C4-2B (cell line): Measurements from ENCODE around the gene ACTR8.

ENCODE experiments used
- ZFX ChIP-seq: fragments of 450-650 bp; IDR thresholded peaks from 2 replicates; pipeline ENCODE4 v1.6.1; 2017
- TF ChIP-seq, protein P1 (sequence below): fragments of 450-650 bp; conservative IDR thresholded peaks from 2 replicates; pipeline ENCODE4 v1.5.1; 2017; ENCODE audit warnings: mild to moderate bottlenecking

DNA sequence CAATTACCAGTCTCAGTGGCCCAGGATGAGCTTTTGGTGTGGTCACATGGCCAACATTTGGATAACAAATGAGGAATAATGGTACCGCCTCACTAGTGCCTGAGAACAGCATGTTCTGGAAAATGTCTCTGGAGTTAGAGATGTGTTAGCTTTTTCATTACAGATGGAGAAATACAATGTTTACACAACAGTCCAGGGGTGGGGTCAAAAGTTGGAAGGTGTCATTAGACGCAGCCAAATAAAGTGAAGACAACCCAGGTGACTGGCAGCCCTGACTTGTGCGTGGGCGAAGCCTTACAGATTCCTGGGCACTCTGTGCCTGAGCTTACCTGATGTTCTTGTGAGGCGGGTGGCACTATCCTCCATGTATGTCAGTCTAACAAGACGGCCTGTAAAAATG is 22.8 kb downstream of the ACTR8 start:
- TF ChIP-seq, protein P1, sequence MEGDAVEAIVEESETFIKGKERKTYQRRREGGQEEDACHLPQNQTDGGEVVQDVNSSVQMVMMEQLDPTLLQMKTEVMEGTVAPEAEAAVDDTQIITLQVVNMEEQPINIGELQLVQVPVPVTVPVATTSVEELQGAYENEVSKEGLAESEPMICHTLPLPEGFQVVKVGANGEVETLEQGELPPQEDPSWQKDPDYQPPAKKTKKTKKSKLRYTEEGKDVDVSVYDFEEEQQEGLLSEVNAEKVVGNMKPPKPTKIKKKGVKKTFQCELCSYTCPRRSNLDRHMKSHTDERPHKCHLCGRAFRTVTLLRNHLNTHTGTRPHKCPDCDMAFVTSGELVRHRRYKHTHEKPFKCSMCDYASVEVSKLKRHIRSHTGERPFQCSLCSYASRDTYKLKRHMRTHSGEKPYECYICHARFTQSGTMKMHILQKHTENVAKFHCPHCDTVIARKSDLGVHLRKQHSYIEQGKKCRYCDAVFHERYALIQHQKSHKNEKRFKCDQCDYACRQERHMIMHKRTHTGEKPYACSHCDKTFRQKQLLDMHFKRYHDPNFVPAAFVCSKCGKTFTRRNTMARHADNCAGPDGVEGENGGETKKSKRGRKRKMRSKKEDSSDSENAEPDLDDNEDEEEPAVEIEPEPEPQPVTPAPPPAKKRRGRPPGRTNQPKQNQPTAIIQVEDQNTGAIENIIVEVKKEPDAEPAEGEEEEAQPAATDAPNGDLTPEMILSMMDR: no peak
- TF ChIP-seq ZFX: no peak
